Measurements from ENCODE around the gene CELA2A. TPM values are rescaled to one million over a fixed set of nuclear protein-coding genes. Genes with fewer than 3 reads are reported as not detected.

The CELA2A gene
- total RNA-seq, 4 donors from 2014 or later, result not detected

- TF ChIP-seq CTCF (IDR thresholded peaks at IDR 0.05) (no peak), POLR2A (IDR thresholded peaks at IDR 0.05) (no peak)
- no peaks in the 10 kb centered on the region for H3K27me3 ChIP-seq
- WGBS, 2 donors, result 82 to 95% methylated on average over 6 to 8 of the region's 8 CpGs
- intact Hi-C loops (cut with DNase I), result no loop called here
- peaks cover 17 to 46% of the 10 kb centered on the region in 2 donors for H3K4me1 ChIP-seq
- no peak overlapping the region for H3K4me3 ChIP-seq (replicated peaks in 1 of 3)
- no peak for DNase-seq
- H3K27ac ChIP-seq, result no peak overlapping the region
- no peaks in the 10 kb centered on the region for H3K9me3 ChIP-seq
- peaks cover 0 to under 1% of the 10 kb centered on the region in 2 donors for H3K36me3 ChIP-seq
Observed at GRCh38 chr1:15420853-15421465, 35.6 kb upstream of the CELA2A start.

- peaks cover 12 to 28% of the 10 kb centered on the region in 2 donors for H3K4me1 ChIP-seq
- no peak overlapping the region for H3K27ac ChIP-seq
- peaks cover 5 to 19% of the 10 kb centered on the region in 2 donors for H3K36me3 ChIP-seq
- intact Hi-C loops (cut with DNase I), result no loop called here
- no peaks in the 10 kb centered on the region for H3K9me3 ChIP-seq
- H3K4me3 ChIP-seq (replicated peaks in 1 of 3), result no peak overlapping the region
- TF ChIP-seq POLR2A (IDR thresholded peaks at IDR 0.05) (no peak), CTCF (IDR thresholded peaks at IDR 0.05) (no peak)
- 91 to 94% methylated on average over 3 of the region's 8 CpGs for WGBS, 2 donors
- DNase-seq, result no peak
- H3K27me3 ChIP-seq, result no peaks in the 10 kb centered on the region
Observed at GRCh38 chr1:15422871-15423270, 33.7 kb upstream of the CELA2A start.

- H3K4me1 ChIP-seq, result peaks cover 12 to 28% of the 10 kb centered on the region in 2 donors
- intact Hi-C loops (cut with DNase I), result no loop called here
Observed at GRCh38 chr1:15423355-15424077, 33.0 kb upstream of the CELA2A start.

GRCh38 chr1:15424146-15424667 is 32.3 kb upstream of the CELA2A start:
- peaks cover 5 to 22% of the 10 kb centered on the region in 2 donors for H3K36me3 ChIP-seq
- no peaks in the 10 kb centered on the region for H3K27me3 ChIP-seq
- intact Hi-C loops (cut with DNase I), result no loop called here
- no peak for TF ChIP-seq CTCF (IDR thresholded peaks at IDR 0.05)
- no peak for TF ChIP-seq POLR2A (IDR thresholded peaks at IDR 0.05)
- 58 to 79% methylated on average over 13 of the region's 13 CpGs for WGBS, 2 donors
- no peak overlapping the region for H3K4me3 ChIP-seq (replicated peaks in 1 of 3)
- peaks cover 5 to 22% of the 10 kb centered on the region in 2 donors for H3K4me1 ChIP-seq
- peak; percentile 69 to 74 for DNase-seq
- no peaks in the 10 kb centered on the region for H3K9me3 ChIP-seq
- peak overlapping the region in 2 of 3 donors; percentile 17 to 22 for H3K27ac ChIP-seq

More at GRCh38 chr1:15423355-15424077, 33.0 kb upstream of the CELA2A start:
- H3K27ac ChIP-seq, result no peak overlapping the region
- H3K36me3 ChIP-seq, result peaks cover 5 to 19% of the 10 kb centered on the region in 2 donors
- no peaks in the 10 kb centered on the region for H3K27me3 ChIP-seq
- DNase-seq, result no peak
- H3K9me3 ChIP-seq, result no peaks in the 10 kb centered on the region
- 89 to 90% methylated on average over 11 of the region's 11 CpGs for WGBS, 2 donors
- TF ChIP-seq POLR2A (IDR thresholded peaks at IDR 0.05) (no peak), CTCF (IDR thresholded peaks at IDR 0.05) (no peak)
- no peak overlapping the region for H3K4me3 ChIP-seq (replicated peaks in 1 of 3)

GRCh38 chr1:15424981-15425380 is 31.6 kb upstream of the CELA2A start:
- TF ChIP-seq CTCF (IDR thresholded peaks at IDR 0.05), result no peak
- Histone ChIP-seq H3K4me1 (peaks cover 5 to 16% of the 10 kb centered on the region in 2 donors), H3K9me3 (no peaks in the 10 kb centered on the region), H3K4me3 (replicated peaks in 1 of 3) (no peak overlapping the region), H3K27me3 (no peaks in the 10 kb centered on the region), H3K36me3 (peaks cover 5 to 22% of the 10 kb centered on the region in 2 donors), H3K27ac (no peak overlapping the region)
- intact Hi-C loops (cut with DNase I), result no loop called here
- WGBS, 2 donors, result 93 to 94% methylated on average over 4 to 5 of the region's 5 CpGs
- no peak for DNase-seq
